ENCODE data around the gene FAM177A1.

GRCh38 chr14:35124127-35124526 lies 78.1 kb downstream of the FAM177A1 start:
- TF ChIP-seq YY1 (IDR thresholded peaks at IDR 0.05) (no peak), ZBTB33 (IDR thresholded peaks at IDR 0.05) (no peak)

Measured in liver (tissue), 1 donor.